ENCODE results near the gene GPR39. TPM values are rescaled to one million over a fixed set of nuclear protein-coding genes. Genes with fewer than 3 reads are reported as not detected.

GPR39 gene
- total RNA-seq, 2 experiments from 2014 or later = not detected

DNA sequence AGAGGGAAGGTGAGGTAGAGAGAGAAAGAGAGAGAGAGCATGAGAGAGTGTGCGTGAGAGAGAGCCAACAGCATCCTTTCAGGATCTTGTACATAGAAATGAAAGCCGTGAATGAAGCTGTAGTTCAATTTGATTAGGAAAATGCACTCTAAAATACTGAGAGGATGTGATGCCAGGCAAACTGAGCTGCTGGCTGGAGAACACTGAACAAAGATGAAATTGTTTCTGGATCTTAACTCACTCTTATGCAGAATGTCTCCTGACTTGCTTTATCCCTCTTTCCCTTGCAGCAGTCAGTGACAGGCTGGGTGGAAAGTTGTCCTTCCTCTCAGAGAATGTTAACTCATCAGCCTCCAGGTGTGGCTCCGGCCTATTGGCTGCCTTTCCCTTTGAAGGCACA is 242.7 kb downstream of the GPR39 start:
- intact Hi-C loops (cut with micrococcal nuclease) = no loop called here
- ChIA-PET CTCF (no interaction called here), POLR2A (no interaction called here)
- no peaks in the 10 kb centered on the region for H3K4me1 Mint-ChIP-seq (ENCODE audit: low read depth)
- H3K27ac Mint-ChIP-seq = no peak overlapping the region
- no peaks in the 10 kb centered on the region for H3K9me3 Mint-ChIP-seq
- H3K27me3 Mint-ChIP-seq = no peaks in the 10 kb centered on the region
- no peak for DNase-seq
- no peak overlapping the region for H3K4me3 Mint-ChIP-seq
- no peaks in the 10 kb centered on the region for H3K36me3 Mint-ChIP-seq

DNA sequence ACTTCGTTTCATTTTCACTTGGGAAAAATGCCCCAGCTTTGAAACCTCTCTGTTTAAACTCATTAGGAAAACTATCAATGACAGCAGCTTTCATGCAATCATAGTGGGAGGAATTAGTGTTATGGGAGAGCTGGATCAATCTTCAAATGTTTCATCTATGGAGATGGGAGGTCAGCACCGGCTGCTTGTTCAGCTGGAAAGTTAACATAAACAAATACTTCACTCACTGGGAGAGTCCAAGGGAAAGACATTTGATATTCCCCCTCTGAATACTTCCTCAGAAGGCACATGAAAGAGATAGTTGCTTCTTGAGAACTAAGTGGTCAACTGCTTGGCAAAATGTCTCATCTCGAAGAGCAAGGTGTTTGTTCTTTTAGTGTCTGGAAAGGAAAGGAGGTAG is 246.1 kb downstream of the GPR39 start:
- no peaks in the 10 kb centered on the region for H3K4me1 Mint-ChIP-seq (ENCODE audit: low read depth)
- no peaks in the 10 kb centered on the region for H3K9me3 Mint-ChIP-seq
- CTCF ChIA-PET = no interaction called here
- no peak overlapping the region for H3K27ac Mint-ChIP-seq
- intact Hi-C loops (cut with micrococcal nuclease) = no loop called here
- no peak for DNase-seq
- no peak overlapping the region for H3K4me3 Mint-ChIP-seq
- POLR2A ChIA-PET = no interaction called here
- peaks cover 4% of the 10 kb centered on the region for H3K27me3 Mint-ChIP-seq
- no peaks in the 10 kb centered on the region for H3K36me3 Mint-ChIP-seq

DNA sequence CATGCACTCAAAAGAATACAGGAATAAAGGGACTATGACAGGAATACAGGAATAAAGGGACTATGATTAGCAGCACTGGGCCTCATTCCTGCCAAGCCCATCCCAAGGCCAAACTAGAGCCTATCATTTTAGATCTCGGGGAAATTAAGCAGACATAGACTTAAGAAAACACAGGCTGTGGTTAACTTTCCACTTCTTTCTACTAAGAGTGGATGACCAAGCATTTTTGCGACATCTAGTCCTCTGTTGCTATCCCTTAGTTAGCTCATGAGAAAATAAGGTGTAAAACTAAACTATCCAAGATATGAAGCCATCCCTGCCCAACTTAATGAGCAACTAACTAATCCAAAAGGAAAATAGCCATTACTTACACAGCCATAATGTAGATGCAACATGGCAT is 247.5 kb downstream of the GPR39 start:
- H3K9me3 Mint-ChIP-seq = no peaks in the 10 kb centered on the region
- no peak overlapping the region for H3K4me3 Mint-ChIP-seq
- H3K4me1 Mint-ChIP-seq (ENCODE audit: low read depth) = no peaks in the 10 kb centered on the region
- DNase-seq = no peak
- ChIA-PET POLR2A (no interaction called here), CTCF (no interaction called here)
- no peaks in the 10 kb centered on the region for H3K36me3 Mint-ChIP-seq
- intact Hi-C loops (cut with micrococcal nuclease) = no loop called here
- peaks cover 10% of the 10 kb centered on the region for H3K27me3 Mint-ChIP-seq
- H3K27ac Mint-ChIP-seq = no peak overlapping the region

DNA sequence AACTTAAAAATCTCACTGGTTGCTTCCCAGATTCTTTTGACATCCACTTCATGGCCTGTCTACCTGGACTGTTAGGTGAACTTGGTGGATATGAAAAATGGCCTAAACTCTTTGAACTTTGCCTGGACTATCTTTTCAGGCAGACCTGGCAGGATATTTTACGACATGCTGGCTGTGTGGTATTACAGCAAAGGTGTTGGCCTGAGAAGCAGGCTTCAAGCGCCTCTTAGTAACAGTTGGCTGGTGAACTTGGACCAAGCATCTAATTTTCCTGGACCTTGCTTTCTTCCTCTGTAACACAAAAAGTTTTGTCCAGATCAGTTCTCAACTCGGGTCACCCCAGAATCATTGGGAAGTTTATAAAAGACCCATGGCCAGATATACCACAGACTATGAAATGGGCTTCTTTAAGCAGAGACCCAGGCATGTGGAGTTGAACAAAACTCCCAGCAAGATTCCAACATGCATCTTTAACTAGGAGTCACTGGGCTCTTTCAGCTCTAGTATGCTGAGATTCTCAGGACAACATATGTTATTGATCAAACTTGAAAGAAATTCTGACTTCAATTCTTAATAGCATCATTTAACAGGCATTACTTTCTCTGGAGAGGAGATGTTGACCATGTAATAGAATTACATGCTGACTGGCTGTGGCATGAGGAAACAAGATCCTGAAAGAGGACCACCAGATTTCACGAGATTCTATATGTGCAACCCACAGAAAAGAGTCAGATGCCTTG is 249.0 kb downstream of the GPR39 start:
- no peaks in the 10 kb centered on the region for H3K36me3 Mint-ChIP-seq
- no peak overlapping the region for H3K4me3 Mint-ChIP-seq
- CTCF ChIA-PET = no interaction called here

DNA sequence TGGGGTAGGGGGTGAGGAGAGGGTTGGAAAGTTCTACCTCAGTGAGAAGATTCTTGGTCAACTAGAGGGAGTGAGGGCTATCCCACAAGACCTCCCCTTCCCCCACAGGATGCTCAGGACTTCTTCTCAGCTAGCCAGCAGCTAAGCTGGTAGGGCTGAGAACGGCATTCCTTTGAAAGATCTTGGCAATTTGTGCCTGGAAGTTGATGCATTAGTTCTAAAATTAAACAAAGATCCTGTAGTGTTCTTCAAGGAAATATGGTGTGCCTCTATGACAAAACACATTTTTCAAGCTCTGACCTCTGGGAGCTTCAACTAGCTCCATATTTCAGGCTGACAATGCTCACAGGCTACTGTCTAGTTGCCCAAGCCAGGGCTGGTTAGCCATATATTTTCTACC is 251.1 kb downstream of the GPR39 start:
- no peak overlapping the region for H3K27ac Mint-ChIP-seq
- CTCF ChIA-PET = no interaction called here
- H3K27me3 Mint-ChIP-seq = peaks cover 19% of the 10 kb centered on the region
- no peak overlapping the region for H3K4me3 Mint-ChIP-seq
- peaks cover 2% of the 10 kb centered on the region for H3K36me3 Mint-ChIP-seq
- POLR2A ChIA-PET = no interaction called here
- H3K9me3 Mint-ChIP-seq = no peaks in the 10 kb centered on the region
- intact Hi-C loops (cut with micrococcal nuclease) = no loop called here
- no peaks in the 10 kb centered on the region for H3K4me1 Mint-ChIP-seq (ENCODE audit: low read depth)
- DNase-seq = no peak

More for the DNA sequence above, 249.0 kb downstream of the GPR39 start:
- H3K9me3 Mint-ChIP-seq = no peaks in the 10 kb centered on the region
- no peak for DNase-seq
- peaks cover 10% of the 10 kb centered on the region for H3K27me3 Mint-ChIP-seq
- H3K27ac Mint-ChIP-seq = no peak overlapping the region
- intact Hi-C loops (cut with micrococcal nuclease) = no loop called here
- no peaks in the 10 kb centered on the region for H3K4me1 Mint-ChIP-seq (ENCODE audit: low read depth)
- POLR2A ChIA-PET = no interaction called here

DNA sequence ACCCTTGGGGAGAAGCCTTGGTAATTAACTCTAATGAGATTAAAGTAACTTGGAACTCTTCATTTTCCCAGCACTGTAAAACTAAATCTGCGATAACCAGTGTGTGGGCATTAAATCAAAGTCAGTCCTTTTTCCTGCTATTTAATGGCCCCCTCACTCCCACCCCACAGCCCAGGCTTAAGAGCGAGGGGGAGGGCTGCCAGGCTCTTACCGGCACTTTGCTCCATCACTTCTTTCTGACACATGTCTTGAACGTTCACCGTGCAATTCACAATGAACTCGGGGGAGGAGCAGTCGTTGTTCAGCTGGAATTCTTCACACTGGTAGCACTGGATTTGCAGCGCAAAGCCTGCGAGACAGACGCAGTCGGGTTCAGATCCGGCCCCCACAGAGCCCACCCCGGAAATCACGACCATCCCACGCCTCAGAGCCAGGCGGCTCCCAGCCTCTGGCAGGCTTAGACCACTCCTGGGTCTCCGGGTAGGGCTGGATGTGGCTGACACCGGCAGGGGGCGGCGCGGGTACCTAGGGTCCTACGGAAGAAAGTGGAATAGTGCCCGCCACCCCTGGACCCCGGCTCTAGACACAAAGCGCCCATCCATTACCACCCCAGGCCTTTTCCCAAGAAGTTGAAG is 251.7 kb downstream of the GPR39 start:
- Mint-ChIP-seq H3K4me1 (ENCODE audit: low read depth) (no peaks in the 10 kb centered on the region), H3K9me3 (no peaks in the 10 kb centered on the region), H3K27ac (no peak overlapping the region), H3K4me3 (no peak overlapping the region), H3K36me3 (peaks cover 2% of the 10 kb centered on the region), H3K27me3 (peaks cover 21% of the 10 kb centered on the region)
- DNase-seq = no peak
- POLR2A ChIA-PET = no interaction called here
- intact Hi-C loops (cut with micrococcal nuclease) = no loop called here
- CTCF ChIA-PET = no interaction called here

DNA sequence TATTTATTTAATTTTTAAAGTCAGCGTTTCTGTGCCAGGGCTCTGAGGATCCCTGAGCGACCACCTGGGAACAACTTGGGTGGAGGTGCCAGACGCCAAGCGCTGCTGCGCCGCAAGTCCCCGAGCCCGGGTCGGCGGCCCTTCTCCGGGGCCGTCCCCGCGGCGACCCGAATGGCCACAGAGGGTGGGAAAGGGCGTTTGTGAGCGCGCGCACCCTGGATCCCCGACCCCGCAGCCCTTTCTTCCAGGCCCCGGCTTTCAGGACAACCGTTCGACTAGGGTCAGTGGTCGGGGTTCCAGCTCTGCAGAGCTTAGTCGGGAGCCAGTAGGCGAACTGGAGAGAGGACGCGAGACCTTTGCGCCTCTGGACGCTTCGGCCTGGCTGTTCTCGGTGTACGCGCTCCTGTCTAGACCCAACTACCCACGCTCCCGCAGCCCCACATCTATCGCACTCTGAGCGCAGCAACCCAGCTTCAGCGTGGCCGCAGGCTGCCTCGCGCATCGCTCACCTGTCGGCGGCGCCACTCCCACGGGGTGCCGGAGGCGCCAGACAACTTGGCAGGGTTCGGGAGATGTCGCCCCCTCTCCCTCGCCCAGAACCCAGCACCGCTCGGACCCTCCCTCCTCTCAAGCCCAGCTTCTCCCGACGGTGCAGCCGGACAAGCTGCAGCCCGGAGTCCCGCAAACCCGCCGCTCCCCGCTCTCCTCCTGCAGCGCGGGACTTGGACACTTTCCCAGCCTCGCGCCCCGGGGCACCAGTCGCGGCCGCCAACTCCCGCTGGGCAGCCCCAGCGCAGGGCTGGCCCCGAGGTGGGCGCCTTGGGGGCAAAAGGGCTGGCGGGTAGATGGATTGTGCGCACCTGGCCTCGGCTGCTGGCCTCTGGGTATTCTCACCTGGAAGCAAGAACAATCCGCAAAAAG is 252.6 kb downstream of the GPR39 start:
- ChIA-PET CTCF (no interaction called here), POLR2A (no interaction called here)
- Mint-ChIP-seq H3K4me3 (no peak overlapping the region), H3K4me1 (ENCODE audit: low read depth) (no peaks in the 10 kb centered on the region), H3K36me3 (peaks cover 2% of the 10 kb centered on the region), H3K27me3 (peaks cover 21% of the 10 kb centered on the region), H3K27ac (no peak overlapping the region), H3K9me3 (no peaks in the 10 kb centered on the region)
- intact Hi-C loops (cut with micrococcal nuclease) = no loop called here
- no peak for DNase-seq

DNA sequence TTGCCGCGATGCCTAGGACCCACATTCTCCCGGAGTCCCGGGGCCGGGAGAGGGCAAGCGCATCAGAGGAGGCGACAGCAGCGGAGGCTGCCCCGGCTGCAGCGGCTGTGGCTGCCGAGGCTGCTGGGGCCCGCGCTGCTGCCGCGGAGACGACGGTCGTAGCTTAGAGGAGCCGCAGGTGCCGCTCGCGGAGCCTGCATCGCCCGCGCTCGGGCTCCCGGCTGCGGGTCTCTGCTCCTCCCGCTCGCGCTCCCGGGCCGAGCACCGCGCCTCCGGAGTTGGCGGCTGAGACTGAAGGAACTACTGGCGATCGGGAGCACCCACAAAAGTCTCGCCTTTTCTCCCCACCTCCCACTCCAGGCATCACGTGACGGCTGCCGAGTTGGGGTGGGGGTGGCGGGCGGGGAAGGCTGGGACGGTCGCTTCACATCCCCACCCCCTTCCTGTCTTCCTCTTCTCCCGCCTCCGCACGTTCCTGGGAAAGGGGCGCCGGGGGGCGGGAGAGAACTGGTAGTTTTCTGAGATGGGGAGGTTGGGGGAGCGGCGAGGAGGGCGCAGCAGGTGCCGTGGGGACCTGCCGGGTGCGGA is 253.4 kb downstream of the GPR39 start, which contains the start of gene LYPD1:
LYPD1 (minus strand) TSS at position 298 of the 588 bp plus-strand sequence; CDS start at position 25, 273 bp downstream.
- Mint-ChIP-seq H3K36me3 (peaks cover 2% of the 10 kb centered on the region), H3K4me1 (ENCODE audit: low read depth) (no peaks in the 10 kb centered on the region), H3K4me3 (no peak within 1 kb of the TSS), H3K9me3 (no peaks in the 10 kb centered on the region), H3K27ac (no peak within 1 kb of the TSS), H3K27me3 (peaks cover 21% of the 10 kb centered on the region)
- intact Hi-C loops (cut with micrococcal nuclease) = no loop called here
- CTCF ChIA-PET = no interaction called here
- POLR2A ChIA-PET = no interaction called here
- DNase-seq = no peak

DNA sequence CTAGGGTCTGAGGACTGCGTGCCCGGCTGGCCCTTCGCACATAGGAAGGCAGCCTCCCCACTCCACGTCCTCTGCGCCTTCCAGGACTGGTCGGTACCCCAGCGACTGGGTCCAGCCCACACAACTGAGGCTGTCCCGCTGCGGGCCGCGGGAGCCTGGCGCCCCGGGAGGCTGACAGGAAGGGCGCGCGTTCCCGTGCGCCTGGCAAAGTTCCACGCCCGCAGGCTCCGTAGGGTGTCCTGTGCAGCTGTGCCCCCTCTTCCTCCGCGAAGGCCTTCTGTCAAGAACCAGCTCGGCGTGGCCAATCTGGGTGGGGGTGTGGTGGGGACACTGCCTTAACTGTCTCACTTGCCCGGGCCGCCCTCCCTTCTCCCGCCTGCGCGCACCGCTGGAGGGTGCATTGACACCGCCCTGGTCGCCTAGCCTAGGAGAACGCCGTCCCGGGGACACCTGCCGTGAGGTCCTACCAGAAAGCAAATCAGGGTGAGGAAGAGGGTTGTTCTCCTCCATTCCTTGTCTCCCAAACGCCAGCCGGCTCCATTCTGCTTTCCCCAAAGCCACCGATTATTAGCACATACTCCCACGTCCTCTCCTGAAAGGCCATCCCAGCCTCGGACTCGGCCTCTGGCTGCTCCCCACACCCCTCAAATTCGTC is 254.0 kb downstream of the GPR39 start:
- Mint-ChIP-seq H3K9me3 (no peaks in the 10 kb centered on the region), H3K4me1 (ENCODE audit: low read depth) (no peaks in the 10 kb centered on the region), H3K27me3 (peaks cover 20% of the 10 kb centered on the region), H3K27ac (no peak overlapping the region), H3K36me3 (peaks cover 2% of the 10 kb centered on the region), H3K4me3 (no peak overlapping the region)
- no peak for DNase-seq
- intact Hi-C loops (cut with micrococcal nuclease) = no loop called here
- ChIA-PET CTCF (no interaction called here), POLR2A (no interaction called here)

DNA sequence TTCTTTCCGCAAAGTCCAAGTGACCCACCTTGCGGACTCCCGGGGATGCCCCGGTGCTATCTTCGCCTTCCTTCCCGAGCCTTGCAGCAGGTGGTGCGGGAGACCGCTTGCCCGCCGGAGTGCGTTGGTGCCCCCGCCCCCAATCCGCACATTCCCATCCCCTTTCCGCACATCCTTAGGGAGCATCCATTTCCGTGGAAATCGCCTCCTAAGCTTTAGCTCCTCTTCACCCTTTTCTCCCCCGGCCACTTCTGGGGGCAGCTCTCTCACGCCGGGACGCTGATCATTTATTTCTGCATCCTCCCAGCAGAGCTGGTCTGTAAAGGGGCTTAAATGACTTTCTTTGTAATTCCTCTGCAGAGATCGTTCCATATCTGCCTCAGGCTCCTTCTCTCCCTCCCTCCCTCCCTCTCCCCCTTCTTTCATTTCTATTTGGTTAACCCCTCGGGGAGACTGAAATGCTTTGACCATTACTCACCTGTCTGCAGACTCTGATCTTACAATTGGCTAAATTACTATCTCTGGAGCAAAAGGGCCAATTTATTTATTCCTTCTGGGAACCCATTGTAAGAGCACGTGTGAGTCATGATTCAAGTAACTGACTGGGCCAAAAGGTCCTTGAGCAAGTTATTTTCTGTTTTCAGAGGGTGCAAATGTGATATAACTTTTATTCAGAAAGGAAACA is 254.7 kb downstream of the GPR39 start:
- no peaks in the 10 kb centered on the region for H3K9me3 Mint-ChIP-seq
- H3K27ac Mint-ChIP-seq = no peak overlapping the region
- DNase-seq = no peak
- no peak overlapping the region for H3K4me3 Mint-ChIP-seq
- peaks cover 20% of the 10 kb centered on the region for H3K27me3 Mint-ChIP-seq
- CTCF ChIA-PET = no interaction called here
- intact Hi-C loops (cut with micrococcal nuclease) = no loop called here
- H3K4me1 Mint-ChIP-seq (ENCODE audit: low read depth) = no peaks in the 10 kb centered on the region
- peaks cover 2% of the 10 kb centered on the region for H3K36me3 Mint-ChIP-seq
- POLR2A ChIA-PET = no interaction called here

DNA sequence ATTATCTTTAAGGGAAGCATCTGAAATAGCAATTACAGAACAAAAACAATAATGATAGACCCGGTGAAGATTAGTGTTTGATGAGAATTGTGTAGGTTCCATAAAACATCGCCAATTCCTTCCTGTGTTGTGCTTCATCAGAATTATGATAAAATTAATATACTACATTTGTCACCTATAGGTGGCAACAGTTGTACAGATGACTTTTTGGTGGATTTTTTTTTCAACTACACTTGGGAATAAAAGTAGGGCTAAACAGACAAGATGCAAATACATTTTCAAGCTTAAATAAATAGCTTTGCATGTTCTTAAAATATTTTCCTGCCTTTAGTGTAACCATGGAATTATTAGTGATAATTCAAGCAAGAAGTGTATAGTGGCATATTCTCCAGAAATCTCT is 260.4 kb downstream of the GPR39 start:
- Mint-ChIP-seq H3K4me1 (ENCODE audit: low read depth) (no peaks in the 10 kb centered on the region), H3K27ac (no peak overlapping the region), H3K9me3 (no peaks in the 10 kb centered on the region), H3K4me3 (no peak overlapping the region), H3K27me3 (peaks cover 2% of the 10 kb centered on the region), H3K36me3 (no peaks in the 10 kb centered on the region)
- intact Hi-C loops (cut with micrococcal nuclease) = no loop called here
- ChIA-PET POLR2A (no interaction called here), CTCF (no interaction called here)
- no peak for DNase-seq

Measured in activated CD4-positive, alpha-beta memory T cell treated with anti-CD3 and anti-CD28 coated beads for 36 hours (primary cell).